ENCODE data around the gene FKBP1A.

DNA sequence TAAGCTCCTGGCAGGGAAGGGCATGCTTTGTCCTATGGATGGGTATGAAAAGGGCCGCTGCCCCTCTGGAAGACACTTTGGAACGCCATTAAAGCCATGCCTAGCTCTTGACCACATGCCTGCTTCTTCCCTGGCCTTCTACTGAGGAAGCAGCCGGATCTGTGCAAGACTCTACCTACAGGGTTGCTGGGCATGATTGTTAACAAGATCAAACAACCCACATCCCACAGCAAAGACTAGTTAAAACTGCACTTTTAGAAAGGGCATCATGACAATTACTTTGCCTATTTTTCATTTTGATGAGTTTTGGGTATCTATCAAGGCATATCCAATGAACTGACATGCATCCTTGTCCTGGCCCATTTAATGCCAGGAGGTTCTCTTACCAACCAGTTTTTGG lies 48.3 kb upstream of the FKBP1A start:
- TF ChIP-seq, protein P1, sequence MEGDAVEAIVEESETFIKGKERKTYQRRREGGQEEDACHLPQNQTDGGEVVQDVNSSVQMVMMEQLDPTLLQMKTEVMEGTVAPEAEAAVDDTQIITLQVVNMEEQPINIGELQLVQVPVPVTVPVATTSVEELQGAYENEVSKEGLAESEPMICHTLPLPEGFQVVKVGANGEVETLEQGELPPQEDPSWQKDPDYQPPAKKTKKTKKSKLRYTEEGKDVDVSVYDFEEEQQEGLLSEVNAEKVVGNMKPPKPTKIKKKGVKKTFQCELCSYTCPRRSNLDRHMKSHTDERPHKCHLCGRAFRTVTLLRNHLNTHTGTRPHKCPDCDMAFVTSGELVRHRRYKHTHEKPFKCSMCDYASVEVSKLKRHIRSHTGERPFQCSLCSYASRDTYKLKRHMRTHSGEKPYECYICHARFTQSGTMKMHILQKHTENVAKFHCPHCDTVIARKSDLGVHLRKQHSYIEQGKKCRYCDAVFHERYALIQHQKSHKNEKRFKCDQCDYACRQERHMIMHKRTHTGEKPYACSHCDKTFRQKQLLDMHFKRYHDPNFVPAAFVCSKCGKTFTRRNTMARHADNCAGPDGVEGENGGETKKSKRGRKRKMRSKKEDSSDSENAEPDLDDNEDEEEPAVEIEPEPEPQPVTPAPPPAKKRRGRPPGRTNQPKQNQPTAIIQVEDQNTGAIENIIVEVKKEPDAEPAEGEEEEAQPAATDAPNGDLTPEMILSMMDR (IDR thresholded peaks at IDR 0.05) = no peak
- TF ChIP-seq POLR2A (IDR thresholded peaks at IDR 0.05) = no peak
